Tibial nerve (tissue), 4 donors: ENCODE measurements around the gene PIK3R3. TPM values are rescaled to one million over a fixed set of nuclear protein-coding genes. Genes with fewer than 3 reads are reported as not detected.

Experiments used
- DNase-seq, 2 donors: peaks; one replicate each; pipeline ENCODE4 v3.0.0-alpha.2; 2019; ENCODE audit warnings: low spot score in 2 of 2
- H3K27ac ChIP-seq, 4 donors: fragments of 200-600 bp; sonication (generic) in 3 of 4; one replicate each; pipeline ENCODE4 v1.5.1; 2017 to 2019; ENCODE audit warnings: mild to moderate bottlenecking in 1 of 4
- H3K27me3 ChIP-seq, 2 donors: fragments of 200-600 bp; sonication (generic) in 1 of 2; one replicate each; pipeline versions ENCODE4 v1.5.1 to v1.6.0; 2017 to 2019
- H3K36me3 ChIP-seq, 3 donors: fragments of 200-600 bp; sonication (generic); one replicate each; pipeline ENCODE4 v1.5.1; 2018 to 2019
- H3K4me1 ChIP-seq, 4 donors: fragments of 200-600 bp; sonication (generic) in 3 of 4; one replicate each; pipeline ENCODE4 v1.5.1; 2017 to 2019
- H3K4me3 ChIP-seq, 4 donors: fragments of 200-600 bp; sonication (generic) in 3 of 4; one replicate each; pipeline ENCODE4 v1.5.1; 2017 to 2019; ENCODE audit warnings: mild to moderate bottlenecking in 1 of 4, moderate library complexity in 1 of 4
- H3K9me3 ChIP-seq, 4 donors: fragments of 200-600 bp; sonication (generic) in 3 of 4; one replicate each; pipeline ENCODE4 v1.5.1; 2017 to 2019
- CTCF ChIP-seq, 5 experiments: fragments of 200-600 bp in 3 of 5; fragments of 450-650 bp in 2 of 5; sonication (generic) in 3 of 5; IDR thresholded peaks; one replicate each; pipeline ENCODE4 v1.5.1; 2016 to 2019; ENCODE audit warnings: antibody characterized with exemption in 5 of 5, mild to moderate bottlenecking in 3 of 5, moderate library complexity in 2 of 5
- EP300 ChIP-seq, 2 donors: sonication (generic); formaldehyde crosslinking; IDR thresholded peaks; one replicate each; pipeline ENCODE4 v1.6.1; 2017; ENCODE audit warnings: antibody characterized with exemption in 2 of 2, mild to moderate bottlenecking in 1 of 2
- POLR2A ChIP-seq, 2 donors: fragments of 450-650 bp; IDR thresholded peaks; one replicate each; pipeline ENCODE4 v1.6.1; 2017; ENCODE audit warnings: antibody characterized with exemption in 2 of 2, mild to moderate bottlenecking in 2 of 2, moderate library complexity in 2 of 2
- WGBS, 2 donors: methylation state at CpG; one replicate each; pipeline ENCODE4 v1.1.5; 2018; 5-methylcytosine and 5-hydroxymethylcytosine counted together
- small RNA-seq: library from RNA; depleted of rRNA; stranded (forward); fragments of <200 nt; gene quantifications from one replicate; pipeline ENCODE3, GENCODE V24; 2016
- total RNA-seq, 4 donors: library from RNA; depleted of rRNA; stranded (reverse); fragments of >200 nt; gene quantifications; one replicate each; pipeline ENCODE4 v1.1.0, GENCODE V29; 2016

PIK3R3 gene
- total RNA-seq, 4 donors from 2014 or later: 13.2 to 32.1 (median 23.2) TPM

- TF ChIP-seq POLR2A (IDR thresholded peaks at IDR 0.05): no peak
- no peak for TF ChIP-seq CTCF (IDR thresholded peaks at IDR 0.05)
- TF ChIP-seq EP300 (IDR thresholded peaks at IDR 0.05): no peak
- Histone ChIP-seq H3K36me3 (peaks cover 0 to 12% (median 0%) of the 10 kb centered on the region in 3 donors), H3K9me3 (no peaks in the 10 kb centered on the region), H3K4me3 (no peak overlapping the region), H3K27me3 (no peaks in the 10 kb centered on the region), H3K4me1 (no peaks in the 10 kb centered on the region), H3K27ac (no peak overlapping the region)
- DNase-seq: no peak
- WGBS, 2 donors: 92 to 100% methylated on average over 2 of the region's 2 CpGs
These were observed 132.9 kb downstream of the PIK3R3 start for GRCh38 chr1:45999507-45999906.

GRCh38 chr1:45998020-45998617 lies 134.3 kb downstream of the PIK3R3 start:
- 30 to 33% methylated on average over 3 of the region's 3 CpGs for WGBS, 2 donors
- Histone ChIP-seq H3K27ac (no peak overlapping the region), H3K36me3 (peaks cover 0 to 4% (median 0%) of the 10 kb centered on the region in 3 donors), H3K27me3 (no peaks in the 10 kb centered on the region), H3K4me1 (no peaks in the 10 kb centered on the region), H3K9me3 (no peaks in the 10 kb centered on the region), H3K4me3 (no peak overlapping the region)
- TF ChIP-seq POLR2A (IDR thresholded peaks at IDR 0.05) (no peak), CTCF (IDR thresholded peaks at IDR 0.05) (no peak), EP300 (IDR thresholded peaks at IDR 0.05) (no peak)
- DNase-seq: no peak

- no peaks in the 10 kb centered on the region for H3K4me1 ChIP-seq
These were observed 137.1 kb downstream of the PIK3R3 start for GRCh38 chr1:45995298-45995697.

GRCh38 chr1:45994423-45994822 lies 138.0 kb downstream of the PIK3R3 start:
- Histone ChIP-seq H3K36me3 (no peaks in the 10 kb centered on the region), H3K9me3 (no peaks in the 10 kb centered on the region), H3K4me1 (no peaks in the 10 kb centered on the region), H3K27me3 (no peaks in the 10 kb centered on the region), H3K4me3 (no peak overlapping the region), H3K27ac (no peak overlapping the region)
- TF ChIP-seq CTCF (IDR thresholded peaks at IDR 0.05) (no peak), POLR2A (IDR thresholded peaks at IDR 0.05) (no peak), EP300 (IDR thresholded peaks at IDR 0.05) (no peak)
- DNase-seq: no peak
- 93 to 100% methylated on average over 3 to 6 of the region's 6 CpGs for WGBS, 2 donors

More at GRCh38 chr1:45995298-45995697, 137.1 kb downstream of the PIK3R3 start:
- TF ChIP-seq EP300 (IDR thresholded peaks at IDR 0.05) (no peak), CTCF (IDR thresholded peaks at IDR 0.05) (no peak), POLR2A (IDR thresholded peaks at IDR 0.05) (no peak)
- Histone ChIP-seq H3K36me3 (no peaks in the 10 kb centered on the region), H3K4me3 (no peak overlapping the region), H3K27me3 (no peaks in the 10 kb centered on the region), H3K9me3 (no peaks in the 10 kb centered on the region), H3K27ac (no peak overlapping the region)
- DNase-seq: no peak
- WGBS, 2 donors: 86 to 87% methylated on average over 8 of the region's 8 CpGs

Small RNA genes lying within 50 kb of the gene (small RNA-seq; reads per million reads assigned to genes)
- gene AL358075.3: not detected
- gene AL672043.1: not detected

Other genes starting within 250 kb of the PIK3R3 start
- 1 to 10 TPM; 3.0 to 8.6 (median 5.6) TPM for gene TSPAN1, start 42.5 kb upstream of the PIK3R3 start, total RNA-seq
- not detected for gene P3R3URF, start 43.9 kb upstream of the PIK3R3 start, total RNA-seq
- 10 to 100 TPM; 53.8 to 71.5 (median 62.8) TPM for gene POMGNT1, start 65.8 kb upstream of the PIK3R3 start, total RNA-seq
- gene LURAP1, start 70.7 kb upstream of the PIK3R3 start, total RNA-seq: 10 to 100 TPM; 19.0 to 26.1 (median 23.8) TPM
- 1 to 10 TPM in 3 of 4 donors, not detected in 1; 1.3 to 2.1 (median 1.5) TPM for gene RAD54L, start 115.1 kb upstream of the PIK3R3 start, total RNA-seq
- gene LRRC41, start 171.0 kb upstream of the PIK3R3 start, total RNA-seq: 10 to 100 TPM; 80.4 to 83.9 (median 83.2) TPM
- gene UQCRH, start 171.1 kb upstream of the PIK3R3 start, total RNA-seq: 100 to 1,000 TPM; 195 to 294 (median 255) TPM
- gene NSUN4, start 208.2 kb upstream of the PIK3R3 start, total RNA-seq: 10 to 100 TPM; 19.5 to 39.8 (median 31.2) TPM